GM18873 (cell line): ENCODE results near the gene SPATA13.

Source experiments
- ATAC-seq: cut with Tn5 transposase; IDR thresholded peaks from one replicate; pipeline ENCODE4 v1.9.1; 2021; ENCODE audit warnings: mild to moderate bottlenecking, moderate library complexity, moderate number of reproducible peaks; ENCODE audit not compliant: unreplicated experiment, low FRiP score

SPATA13 gene

GRCh38 chr13:24272452-24273161 is 112.1 kb downstream of the SPATA13 start:
- no peak for ATAC-seq

GRCh38 chr13:24273926-24274325 is 113.4 kb downstream of the SPATA13 start:
- no peak for ATAC-seq

GRCh38 chr13:24274452-24275021 is 114.0 kb downstream of the SPATA13 start:
- peak; percentile 42 for ATAC-seq

DNA sequence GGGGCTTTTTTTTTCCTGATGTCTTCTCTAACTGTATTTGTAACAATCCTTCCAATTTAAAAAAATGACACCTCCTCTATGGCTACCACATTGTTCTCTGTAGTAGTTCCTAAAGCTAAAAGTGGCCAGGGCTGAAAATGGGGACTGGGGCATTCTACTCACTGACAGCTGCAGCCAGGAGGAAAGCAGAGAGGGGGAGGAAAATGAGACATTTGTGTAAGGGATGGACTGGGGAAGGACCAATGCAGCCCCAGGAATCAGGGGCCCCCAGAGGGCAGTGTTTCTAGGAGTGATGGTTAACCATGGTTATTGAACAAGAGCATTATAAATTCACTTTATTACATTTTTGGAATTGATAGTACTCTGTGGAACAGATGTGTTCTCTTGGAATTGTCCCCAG is 114.5 kb downstream of the SPATA13 start:
- no peak for ATAC-seq

GRCh38 chr13:24276306-24276705 is 115.8 kb downstream of the SPATA13 start:
- no peak for ATAC-seq

DNA sequence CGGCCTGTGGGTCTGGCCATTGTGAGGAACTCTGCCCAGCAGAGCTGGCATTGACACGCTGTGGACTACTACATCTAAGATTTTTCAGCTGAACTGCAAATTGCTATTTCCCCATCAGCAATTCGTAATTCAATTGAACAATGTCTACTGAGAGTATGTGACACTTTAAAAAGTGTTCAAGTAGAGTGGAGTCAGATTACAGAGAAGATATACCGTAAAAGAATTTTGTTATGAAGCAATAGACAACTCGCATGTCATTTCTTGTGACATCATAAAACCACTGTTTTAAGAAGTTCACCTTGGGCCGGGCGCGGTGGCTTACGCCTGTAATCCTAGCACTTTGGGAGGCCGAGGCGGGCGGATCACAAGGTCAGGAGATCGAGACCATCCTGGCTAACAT is 116.3 kb downstream of the SPATA13 start:
- ATAC-seq, result no peak

DNA sequence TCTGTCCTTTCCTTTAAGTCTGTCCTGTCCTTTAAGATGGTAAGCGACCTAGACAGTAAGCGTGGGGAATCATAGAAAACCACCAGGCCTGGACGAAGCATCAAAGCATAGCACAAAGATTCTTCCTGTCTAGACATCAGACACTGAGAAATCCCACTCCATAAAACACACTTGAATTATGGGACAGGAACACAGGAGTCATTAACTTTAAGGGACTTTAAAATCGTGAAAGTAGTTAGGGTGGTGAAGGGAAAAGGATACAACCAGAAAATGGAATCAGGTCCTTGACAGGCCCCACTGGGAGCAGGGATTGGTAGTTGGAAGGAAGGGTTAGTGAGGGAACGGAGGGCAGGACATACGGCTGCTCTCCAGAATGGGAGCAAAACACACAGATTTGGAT is 117.2 kb downstream of the SPATA13 start:
- ATAC-seq, result no peak

- ATAC-seq, result no peak
Observed at GRCh38 chr13:24279327-24280110, 119.0 kb downstream of the SPATA13 start.

DNA sequence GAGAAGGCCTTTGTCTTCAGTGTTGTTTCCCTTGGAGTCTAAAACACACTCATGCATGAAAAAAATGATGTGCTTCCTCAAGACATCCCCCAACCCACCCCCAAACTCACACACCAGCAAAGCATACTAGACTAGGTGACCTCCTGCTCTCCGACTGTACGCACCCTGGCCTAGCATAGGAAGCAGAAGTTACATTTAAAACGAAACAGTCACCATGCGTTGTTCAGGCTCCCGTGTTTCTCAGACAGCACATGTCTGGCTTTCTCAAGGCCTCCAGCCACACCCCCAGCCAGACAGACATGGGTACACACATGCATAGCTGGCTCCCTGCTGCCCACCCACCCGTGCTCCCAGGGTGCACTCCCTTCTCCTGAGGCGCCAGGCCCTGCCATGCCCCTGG is 120.2 kb downstream of the SPATA13 start:
- no peak for ATAC-seq

- ATAC-seq, result no peak
Observed at GRCh38 chr13:24281188-24282008, 120.9 kb downstream of the SPATA13 start.

DNA sequence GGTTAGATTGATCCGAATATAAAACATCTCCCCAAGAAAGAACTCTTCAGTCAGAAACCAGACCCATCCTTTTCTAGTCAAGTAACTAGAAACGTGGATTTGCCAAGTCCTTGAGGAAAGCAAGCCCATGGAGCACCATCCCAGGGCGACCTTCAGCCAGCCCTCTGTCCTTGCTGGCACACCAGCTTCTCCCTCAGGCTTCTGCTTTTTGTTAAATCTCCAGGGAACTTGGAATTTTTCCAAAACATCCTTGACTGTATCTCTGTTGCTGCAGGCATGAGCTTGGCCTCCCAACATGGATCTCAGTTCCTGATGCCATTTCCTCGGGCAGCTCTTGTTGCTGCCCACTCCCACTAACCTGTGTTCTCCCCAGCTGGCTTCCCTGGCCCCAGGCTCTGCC is 121.7 kb downstream of the SPATA13 start:
- ATAC-seq, result no peak

GRCh38 chr13:24284889-24285565 is 124.5 kb downstream of the SPATA13 start:
- no peak for ATAC-seq

GRCh38 chr13:24286624-24287023 is 126.1 kb downstream of the SPATA13 start:
- no peak for ATAC-seq

GRCh38 chr13:24287748-24288287 is 127.3 kb downstream of the SPATA13 start:
- ATAC-seq, result no peak

DNA sequence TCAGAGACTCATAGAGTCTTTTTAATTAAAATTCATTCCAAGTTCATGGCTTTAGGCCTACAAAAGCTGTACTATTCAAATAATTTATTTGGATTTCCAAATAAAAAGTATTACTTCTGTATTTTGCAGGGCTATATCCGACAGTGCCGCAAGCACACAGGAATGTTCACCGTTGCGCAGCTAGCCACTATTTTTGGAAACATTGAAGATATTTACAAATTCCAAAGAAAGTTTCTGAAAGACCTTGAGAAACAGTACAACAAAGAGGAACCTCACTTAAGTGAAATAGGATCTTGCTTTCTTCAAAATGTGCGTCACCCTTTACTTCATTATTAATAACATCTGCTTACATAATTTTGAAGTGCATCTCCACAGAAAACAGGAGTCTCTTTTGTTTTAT is 128.3 kb downstream of the SPATA13 start:
- ATAC-seq, result no peak

- ATAC-seq, result no peak
Observed at GRCh38 chr13:24290280-24290932, 129.9 kb downstream of the SPATA13 start.

GRCh38 chr13:24292481-24292880 is 132.0 kb downstream of the SPATA13 start:
- ATAC-seq, result no peak

- no peak for ATAC-seq
Observed at GRCh38 chr13:24293746-24294145, 133.2 kb downstream of the SPATA13 start.

GRCh38 chr13:24299488-24300114 is 139.1 kb downstream of the SPATA13 start:
- ATAC-seq, result no peak
